GM19043 (cell line): ENCODE results near the gene FRZB.

ENCODE experiments used
- ATAC-seq: cut with Tn5 transposase; IDR thresholded peaks from one replicate; pipeline ENCODE4 v1.9.1; 2021; ENCODE audit warnings: low read depth; ENCODE audit not compliant: unreplicated experiment

Gene FRZB

GRCh38 chr2:182810087-182810486 is 56.4 kb downstream of the FRZB start:
- no peak for ATAC-seq

GRCh38 chr2:182807319-182807718 is 59.1 kb downstream of the FRZB start:
- no peak for ATAC-seq

- ATAC-seq = no peak
Observed at GRCh38 chr2:182804128-182804527, 62.3 kb downstream of the FRZB start.

GRCh38 chr2:182798736-182799135 is 67.7 kb downstream of the FRZB start:
- ATAC-seq = no peak

GRCh38 chr2:182792441-182792840 is 74.0 kb downstream of the FRZB start:
- no peak for ATAC-seq

- ATAC-seq = no peak
Observed at GRCh38 chr2:182784777-182785176, 81.7 kb downstream of the FRZB start.

- ATAC-seq = no peak
Observed at GRCh38 chr2:182784058-182784706, 82.3 kb downstream of the FRZB start.
